ENCODE measurements around the gene RFFL.

RFFL gene

DNA sequence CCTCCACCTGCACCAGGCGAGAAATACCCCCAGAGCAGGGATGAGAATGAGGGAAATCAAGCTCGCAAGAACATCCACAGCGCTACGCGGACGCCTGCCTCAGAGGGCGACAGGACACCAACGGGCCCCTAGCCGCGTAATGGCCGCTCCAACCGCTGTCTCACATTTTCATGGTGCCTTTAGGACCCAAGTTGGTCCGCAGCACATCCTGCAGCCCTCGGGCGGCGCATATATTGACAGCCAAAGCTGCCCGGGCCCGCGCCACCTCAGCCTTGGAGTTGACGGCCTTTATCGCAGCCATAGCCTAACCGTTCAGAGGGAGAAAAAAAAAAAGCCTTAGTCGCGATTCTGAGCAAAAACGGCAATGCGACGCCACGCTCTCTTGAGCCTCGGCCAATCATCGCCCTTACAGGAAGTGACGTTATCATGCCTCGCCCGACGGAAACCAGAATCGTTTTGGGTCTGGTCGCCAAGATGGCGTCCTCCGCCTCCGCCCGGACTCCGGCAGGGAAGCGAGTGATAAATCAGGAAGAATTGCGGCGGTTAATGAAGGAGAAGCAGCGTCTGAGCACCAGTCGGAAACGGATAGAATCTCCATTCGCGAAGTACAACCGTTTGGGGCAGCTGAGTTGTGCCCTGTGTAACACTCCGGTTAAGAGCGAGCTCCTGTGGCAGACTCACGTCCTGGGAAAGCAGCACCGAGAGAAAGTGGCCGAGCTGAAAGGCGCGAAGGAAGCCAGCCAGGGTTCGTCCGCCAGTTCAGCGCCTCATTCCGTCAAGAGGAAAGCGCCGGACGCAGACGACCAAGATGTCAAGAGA lies 102.2 kb downstream of the RFFL start, which contains the start of the genes CCT6B and ZNF830:
Gene CCT6B (minus strand): TSS at position 368 of the 819 bp plus-strand sequence. CDS start 67 bp downstream, at position 301.
Gene ZNF830 (plus strand): TSS at position 448 of the 819 bp plus-strand sequence. CDS start 27 bp downstream, at position 475.
- H3K4me3 ChIP-seq (ENCODE audit: low read depth, low read length, poor library complexity, severe bottlenecking), result peak within 1 kb of the TSS; percentile 93
- peak within 1 kb of the TSS; percentile 90 for H3K9ac ChIP-seq (ENCODE audit: low read length)
- H3K4me2 ChIP-seq (ENCODE audit: low read length), result peak within 1 kb of the TSS; percentile 87
- no peaks in the 10 kb centered on the region for H3K9me2 ChIP-seq (ENCODE audit: low read depth, low read length)
- TF ChIP-seq, protein P1, sequence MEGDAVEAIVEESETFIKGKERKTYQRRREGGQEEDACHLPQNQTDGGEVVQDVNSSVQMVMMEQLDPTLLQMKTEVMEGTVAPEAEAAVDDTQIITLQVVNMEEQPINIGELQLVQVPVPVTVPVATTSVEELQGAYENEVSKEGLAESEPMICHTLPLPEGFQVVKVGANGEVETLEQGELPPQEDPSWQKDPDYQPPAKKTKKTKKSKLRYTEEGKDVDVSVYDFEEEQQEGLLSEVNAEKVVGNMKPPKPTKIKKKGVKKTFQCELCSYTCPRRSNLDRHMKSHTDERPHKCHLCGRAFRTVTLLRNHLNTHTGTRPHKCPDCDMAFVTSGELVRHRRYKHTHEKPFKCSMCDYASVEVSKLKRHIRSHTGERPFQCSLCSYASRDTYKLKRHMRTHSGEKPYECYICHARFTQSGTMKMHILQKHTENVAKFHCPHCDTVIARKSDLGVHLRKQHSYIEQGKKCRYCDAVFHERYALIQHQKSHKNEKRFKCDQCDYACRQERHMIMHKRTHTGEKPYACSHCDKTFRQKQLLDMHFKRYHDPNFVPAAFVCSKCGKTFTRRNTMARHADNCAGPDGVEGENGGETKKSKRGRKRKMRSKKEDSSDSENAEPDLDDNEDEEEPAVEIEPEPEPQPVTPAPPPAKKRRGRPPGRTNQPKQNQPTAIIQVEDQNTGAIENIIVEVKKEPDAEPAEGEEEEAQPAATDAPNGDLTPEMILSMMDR (IDR thresholded peaks at IDR 0.05; ENCODE audit: low read length), result no peak; the same call in 1 of the 2 replicates
- no peak for TF ChIP-seq EZH2 (IDR thresholded peaks at IDR 0.05; ENCODE audit: borderline replicate concordance, low read length)
- H2AFZ ChIP-seq (ENCODE audit: low read length), result peak within 1 kb of the TSS; percentile 39
- peak within 1 kb of the TSS; percentile 60 for H3K27ac ChIP-seq (ENCODE audit: low read depth, low read length, poor library complexity, severe bottlenecking)
- H3K79me2 ChIP-seq (ENCODE audit: insufficient read depth, low read length), result peaks cover 18% of the 10 kb centered on the region
- no peaks in the 10 kb centered on the region for H4K20me1 ChIP-seq (ENCODE audit: insufficient read depth, low read length)
- no peaks in the 10 kb centered on the region for H3K9me3 ChIP-seq (ENCODE audit: low read length)
- peaks cover 21% of the 10 kb centered on the region for H3K4me1 ChIP-seq (ENCODE audit: insufficient read depth, low read length, severe bottlenecking)
- H3K36me3 ChIP-seq (ENCODE audit: insufficient read depth, low read length), result peaks cover 32% of the 10 kb centered on the region; the same call in 1 of the 2 replicates
- no peaks in the 10 kb centered on the region for H3K27me3 ChIP-seq (ENCODE audit: insufficient read depth, low read length)
- no peaks in the 10 kb centered on the region for H3F3A ChIP-seq (ENCODE audit: insufficient read depth, low read length)

DNA sequence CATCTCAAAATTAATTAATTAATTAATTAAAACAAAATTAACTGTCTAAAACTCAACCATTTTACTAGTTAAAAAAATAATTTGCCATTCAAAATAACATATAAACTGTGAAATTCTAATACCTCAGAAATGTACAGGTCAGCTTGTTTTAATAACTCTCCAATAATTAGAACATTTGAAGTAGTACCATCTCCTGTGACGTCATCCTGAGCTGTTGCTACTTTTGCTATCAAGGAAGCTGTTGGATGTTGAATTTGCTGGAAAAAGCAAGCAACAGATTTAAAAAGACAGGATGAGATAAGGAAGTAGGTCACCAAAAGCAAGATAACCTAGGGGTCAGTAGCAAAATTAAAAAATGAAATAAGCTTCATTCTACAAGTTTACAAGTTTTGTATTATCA lies 105.1 kb downstream of the RFFL start:
- H3K4me1 ChIP-seq (ENCODE audit: insufficient read depth, low read length, severe bottlenecking), result peaks cover 21% of the 10 kb centered on the region
- TF ChIP-seq, protein P1 (IDR thresholded peaks at IDR 0.05; ENCODE audit: low read length), result no peak
- TF ChIP-seq EZH2 (IDR thresholded peaks at IDR 0.05; ENCODE audit: borderline replicate concordance, low read length), result no peak
- H2AFZ ChIP-seq (ENCODE audit: low read length), result no peak overlapping the region
- H3K79me2 ChIP-seq (ENCODE audit: insufficient read depth, low read length), result peaks cover 18% of the 10 kb centered on the region
- H3K9me2 ChIP-seq (ENCODE audit: low read depth, low read length), result no peaks in the 10 kb centered on the region
- H3K27ac ChIP-seq (ENCODE audit: low read depth, low read length, poor library complexity, severe bottlenecking), result no peak overlapping the region
- no peaks in the 10 kb centered on the region for H4K20me1 ChIP-seq (ENCODE audit: insufficient read depth, low read length)
- H3K27me3 ChIP-seq (ENCODE audit: insufficient read depth, low read length), result no peaks in the 10 kb centered on the region
- no peak overlapping the region for H3K9ac ChIP-seq (ENCODE audit: low read length)
- peaks cover 6% of the 10 kb centered on the region; the same call in 1 of the 2 replicates for H3K36me3 ChIP-seq (ENCODE audit: insufficient read depth, low read length)
- no peak overlapping the region for H3K4me2 ChIP-seq (ENCODE audit: low read length)
- H3K4me3 ChIP-seq (ENCODE audit: low read depth, low read length, poor library complexity, severe bottlenecking), result no peak overlapping the region
- no peaks in the 10 kb centered on the region for H3K9me3 ChIP-seq (ENCODE audit: low read length)
- no peaks in the 10 kb centered on the region for H3F3A ChIP-seq (ENCODE audit: insufficient read depth, low read length)
